ENCODE results near the gene PRKAA2.

Gene PRKAA2

GRCh38 chr1:56671085-56671484 lies 26.0 kb downstream of the PRKAA2 start:
- DNase-seq (ENCODE audit: low read depth) = no peak
- TF ChIP-seq, protein P1, sequence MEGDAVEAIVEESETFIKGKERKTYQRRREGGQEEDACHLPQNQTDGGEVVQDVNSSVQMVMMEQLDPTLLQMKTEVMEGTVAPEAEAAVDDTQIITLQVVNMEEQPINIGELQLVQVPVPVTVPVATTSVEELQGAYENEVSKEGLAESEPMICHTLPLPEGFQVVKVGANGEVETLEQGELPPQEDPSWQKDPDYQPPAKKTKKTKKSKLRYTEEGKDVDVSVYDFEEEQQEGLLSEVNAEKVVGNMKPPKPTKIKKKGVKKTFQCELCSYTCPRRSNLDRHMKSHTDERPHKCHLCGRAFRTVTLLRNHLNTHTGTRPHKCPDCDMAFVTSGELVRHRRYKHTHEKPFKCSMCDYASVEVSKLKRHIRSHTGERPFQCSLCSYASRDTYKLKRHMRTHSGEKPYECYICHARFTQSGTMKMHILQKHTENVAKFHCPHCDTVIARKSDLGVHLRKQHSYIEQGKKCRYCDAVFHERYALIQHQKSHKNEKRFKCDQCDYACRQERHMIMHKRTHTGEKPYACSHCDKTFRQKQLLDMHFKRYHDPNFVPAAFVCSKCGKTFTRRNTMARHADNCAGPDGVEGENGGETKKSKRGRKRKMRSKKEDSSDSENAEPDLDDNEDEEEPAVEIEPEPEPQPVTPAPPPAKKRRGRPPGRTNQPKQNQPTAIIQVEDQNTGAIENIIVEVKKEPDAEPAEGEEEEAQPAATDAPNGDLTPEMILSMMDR (IDR thresholded peaks at IDR 0.05; ENCODE audit: low read depth, low read length, missing control alignments) = no peak
- H3K4me3 ChIP-seq (ENCODE audit: low read depth, low read length) = no peak overlapping the region

GRCh38 chr1:56671542-56671941 lies 26.4 kb downstream of the PRKAA2 start:
- H3K4me3 ChIP-seq (ENCODE audit: low read depth, low read length) = no peak overlapping the region
- TF ChIP-seq, protein P1 (IDR thresholded peaks at IDR 0.05; ENCODE audit: low read depth, low read length, missing control alignments) = no peak
- DNase-seq (ENCODE audit: low read depth) = no peak

DNA sequence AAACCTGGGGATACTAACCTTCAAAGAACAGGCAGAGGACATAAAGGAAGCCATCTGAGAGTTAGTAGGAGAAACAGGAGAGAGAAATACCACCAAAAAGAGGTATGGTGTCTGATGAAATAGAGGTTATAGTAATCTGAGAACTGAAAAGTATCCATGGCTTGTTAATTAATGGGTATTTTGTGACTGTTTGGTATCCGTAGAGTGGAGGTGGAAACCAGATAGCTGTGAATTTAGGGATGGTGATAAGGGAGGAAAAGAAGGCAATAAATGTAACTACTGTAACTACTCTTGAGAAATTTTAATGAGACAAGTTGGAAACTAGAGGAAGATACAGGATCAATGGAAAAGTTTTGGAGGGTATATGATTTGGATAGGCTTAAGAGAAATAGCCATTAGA lies 27.5 kb downstream of the PRKAA2 start:
- H3K4me3 ChIP-seq (ENCODE audit: low read depth, low read length) = no peak overlapping the region
- no peak for DNase-seq (ENCODE audit: low read depth)
- TF ChIP-seq, protein P1 (IDR thresholded peaks at IDR 0.05; ENCODE audit: low read depth, low read length, missing control alignments) = no peak

- TF ChIP-seq, protein P1 (IDR thresholded peaks at IDR 0.05; ENCODE audit: low read depth, low read length, missing control alignments) = no peak
- DNase-seq (ENCODE audit: low read depth) = no peak
- no peak overlapping the region for H3K4me3 ChIP-seq (ENCODE audit: low read depth, low read length)
Measured at GRCh38 chr1:56675763-56676162, 30.6 kb downstream of the PRKAA2 start.

DNA sequence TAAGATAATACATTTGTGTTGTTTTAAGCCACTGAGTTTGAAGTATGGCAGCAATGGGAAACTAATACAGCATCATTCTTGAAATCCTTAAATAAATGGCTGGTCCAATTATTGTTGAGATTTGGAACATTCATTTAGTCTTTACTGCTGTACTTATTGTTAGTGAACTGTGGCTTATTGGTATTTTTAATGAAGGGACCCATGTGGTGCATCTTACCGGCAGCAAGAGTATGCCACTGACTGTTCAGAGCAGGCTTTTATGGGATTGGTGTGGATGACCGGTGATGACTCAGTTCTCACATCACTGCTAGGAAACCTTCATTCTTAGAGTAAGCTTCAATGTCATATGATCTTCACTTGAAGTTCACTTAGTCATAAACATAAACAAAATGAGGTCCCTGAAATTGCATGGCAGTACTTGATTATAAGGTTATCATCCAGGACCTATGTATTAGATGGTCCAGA lies 31.5 kb downstream of the PRKAA2 start:
- H3K4me3 ChIP-seq (ENCODE audit: low read depth, low read length) = no peak overlapping the region
- TF ChIP-seq, protein P1 (IDR thresholded peaks at IDR 0.05; ENCODE audit: low read depth, low read length, missing control alignments) = no peak
- no peak for DNase-seq (ENCODE audit: low read depth)

DNA sequence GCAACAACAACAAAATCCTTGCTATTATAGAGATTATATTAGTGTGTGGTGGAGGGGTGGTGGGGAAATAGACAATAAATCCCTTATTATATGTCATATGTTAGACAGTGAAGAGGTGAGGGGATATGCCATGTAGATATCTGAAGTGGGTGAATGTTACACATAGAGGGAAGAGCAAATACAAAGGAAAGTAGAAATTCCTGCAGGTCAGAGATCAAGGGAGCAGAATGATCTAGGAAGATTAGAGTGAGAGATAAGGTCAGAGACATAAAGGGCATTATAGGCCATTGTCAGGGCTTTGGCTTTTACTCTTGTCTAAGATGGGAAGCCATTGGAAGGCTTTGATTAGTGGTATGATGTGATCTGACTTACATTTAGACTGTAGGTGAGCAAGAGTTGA lies 38.5 kb downstream of the PRKAA2 start:
- H3K4me3 ChIP-seq (ENCODE audit: low read depth, low read length) = no peak overlapping the region
- TF ChIP-seq, protein P1 (IDR thresholded peaks at IDR 0.05; ENCODE audit: low read depth, low read length, missing control alignments) = no peak
- no peak for DNase-seq (ENCODE audit: low read depth)

GRCh38 chr1:56686169-56686568 lies 41.1 kb downstream of the PRKAA2 start:
- no peak for DNase-seq (ENCODE audit: low read depth)
- H3K4me3 ChIP-seq (ENCODE audit: low read depth, low read length) = no peak overlapping the region
- TF ChIP-seq, protein P1 (IDR thresholded peaks at IDR 0.05; ENCODE audit: low read depth, low read length, missing control alignments) = no peak

All from GM12864 (cell line).